Neural progenitor cell (in vitro differentiated cells): Measurements from ENCODE around the gene GDE1. TPM values are rescaled to one million over a fixed set of nuclear protein-coding genes. Genes with fewer than 3 reads are reported as not detected.

Source experiments
- DNase-seq: peaks from one replicate; pipeline ENCODE4 v3.0.0-alpha.2; 2016; ENCODE audit warnings: low spot score
- H2AFZ ChIP-seq: fragments of 200-600 bp; sonication (generic); replicated peaks from 2 replicates; pipeline ENCODE4 v1.6.1; 2016; ENCODE audit warnings: antibody characterized with exemption
- H3F3A ChIP-seq: fragments of 200-600 bp; sonication (generic); 2 replicates; pipeline ENCODE4 v1.6.1; 2016; ENCODE audit warnings: antibody characterized with exemption, low read depth
- H3K27ac ChIP-seq: fragments of 200-600 bp; sonication (generic); 2 replicates; pipeline ENCODE4 v1.5.1; 2016; ENCODE audit warnings: mild to moderate bottlenecking
- H3K27me3 ChIP-seq: fragments of 200-600 bp; sonication (generic); 2 replicates; pipeline ENCODE4 v1.6.1; 2016; ENCODE audit warnings: mild to moderate bottlenecking, moderate library complexity
- H3K36me3 ChIP-seq: fragments of 200-600 bp; sonication (generic); 2 replicates; pipeline ENCODE4 v1.5.1; 2016
- H3K4me1 ChIP-seq: fragments of 200-600 bp; sonication (generic); 2 replicates; pipeline ENCODE4 v1.6.1; 2016; ENCODE audit warnings: mixed run types
- H3K4me2 ChIP-seq: fragments of 200-600 bp; sonication (generic); 2 replicates; pipeline ENCODE4 v1.6.1; 2016
- H3K4me3 ChIP-seq: fragments of 200-600 bp; sonication (generic); 2 replicates; pipeline ENCODE4 v1.5.1; 2016
- H3K79me2 ChIP-seq: fragments of 200-600 bp; sonication (generic); 2 replicates; pipeline ENCODE4 v1.6.1; 2016; ENCODE audit warnings: low read depth
- H3K9ac ChIP-seq: fragments of 200-600 bp; sonication (generic); 2 replicates; pipeline ENCODE4 v1.6.1; 2016
- H3K9me3 ChIP-seq: fragments of 200-600 bp; sonication (generic); 2 replicates; pipeline ENCODE4 v1.5.1; 2016; ENCODE audit warnings: low read depth
- H4K20me1 ChIP-seq: fragments of 200-600 bp; sonication (generic); 2 replicates; pipeline ENCODE4 v1.6.1; 2016; ENCODE audit warnings: low read depth
- H3K27ac Mint-ChIP-seq: 3 replicates; pipeline ENCODE4 v1.8.0; 2021; ENCODE audit warnings: mixed read lengths
- H3K27me3 Mint-ChIP-seq: 2 replicates; pipeline ENCODE4 v1.8.0; 2022; ENCODE audit warnings: low read depth, mild to moderate bottlenecking, inconsistent platforms, moderate library complexity, mixed read lengths; ENCODE audit not compliant: insufficient read depth
- H3K36me3 Mint-ChIP-seq: 3 replicates; pipeline ENCODE4 v1.8.0; 2021; ENCODE audit warnings: mixed read lengths
- H3K4me1 Mint-ChIP-seq: 3 replicates; pipeline ENCODE4 v1.8.0; 2021; ENCODE audit warnings: mixed read lengths
- H3K4me3 Mint-ChIP-seq: 3 replicates; pipeline ENCODE4 v1.8.0; 2021; ENCODE audit warnings: mild to moderate bottlenecking, moderate library complexity, mixed read lengths
- H3K9me3 Mint-ChIP-seq: 3 replicates; pipeline ENCODE4 v1.8.0; 2020; ENCODE audit warnings: mixed read lengths
- CTCF ChIP-seq: fragments of 200-600 bp; sonication (generic); IDR thresholded peaks from 2 replicates; pipeline ENCODE4 v1.5.1; 2017; ENCODE audit warnings: antibody characterized with exemption, mild to moderate bottlenecking
- EZH2 ChIP-seq: fragments of 200-600 bp; sonication (generic); IDR thresholded peaks from 2 replicates; pipeline ENCODE4 v1.6.1; 2017; ENCODE audit warnings: antibody characterized with exemption, mild to moderate bottlenecking, moderate library complexity
- EZH2phosphoT487 ChIP-seq: fragments of 200-600 bp; sonication (generic); IDR thresholded peaks from 2 replicates; pipeline ENCODE4 v1.6.1; 2017; ENCODE audit warnings: antibody characterized with exemption
- total RNA-seq: library from RNA; depleted of rRNA; stranded (reverse); fragments of >200 nt; gene quantifications from 2 replicates; pipeline ENCODE4 v1.2.3, GENCODE V29; 2015; ENCODE audit warnings: low replicate concordance

GDE1 gene
- total RNA-seq, 1 donor from 2014 or later = 43.0 TPM

GRCh38 chr16:19486750-19487325 lies 35.1 kb downstream of the GDE1 start:
- peaks cover 16% of the 10 kb centered on the region for H3K4me1 Mint-ChIP-seq
- H3K36me3 Mint-ChIP-seq = no peaks in the 10 kb centered on the region
- Histone ChIP-seq H4K20me1 (no peaks in the 10 kb centered on the region), H3K9me3 (no peaks in the 10 kb centered on the region), H3K36me3 (no peaks in the 10 kb centered on the region), H3F3A (peaks cover 6% of the 10 kb centered on the region), H3K4me2 (no peak overlapping the region), H3K27ac (no peak overlapping the region), H3K9ac (no peak overlapping the region), H3K79me2 (no peaks in the 10 kb centered on the region), H3K27me3 (no peaks in the 10 kb centered on the region), H3K4me3 (no peak overlapping the region), H2AFZ (no peak overlapping the region), H3K4me1 (peaks cover 14% of the 10 kb centered on the region)
- H3K4me3 Mint-ChIP-seq = no peak overlapping the region
- H3K9me3 Mint-ChIP-seq = no peaks in the 10 kb centered on the region
- TF ChIP-seq CTCF (no peak), EZH2 (no peak), EZH2phosphoT487 (no peak)
- peaks cover 4% of the 10 kb centered on the region for H3K27me3 Mint-ChIP-seq
- H3K27ac Mint-ChIP-seq = no peak overlapping the region
- DNase-seq = no peak

- H3K4me3 Mint-ChIP-seq = no peak overlapping the region
- no peaks in the 10 kb centered on the region for H3K9me3 Mint-ChIP-seq
- H3K4me3 ChIP-seq = no peak overlapping the region
- H3K36me3 Mint-ChIP-seq = no peaks in the 10 kb centered on the region
- peak overlapping the region; percentile 63 for H3K27ac Mint-ChIP-seq
- no peak overlapping the region for H3K9ac ChIP-seq
- H4K20me1 ChIP-seq = no peaks in the 10 kb centered on the region
- H3K4me1 ChIP-seq = peaks cover 14% of the 10 kb centered on the region
- peaks cover 2% of the 10 kb centered on the region for H3K27me3 Mint-ChIP-seq
- no peak overlapping the region for H3K4me2 ChIP-seq
- no peak overlapping the region for H2AFZ ChIP-seq
- no peaks in the 10 kb centered on the region for H3K36me3 ChIP-seq
- no peak overlapping the region for H3K27ac ChIP-seq
- H3K9me3 ChIP-seq = no peaks in the 10 kb centered on the region
- H3K27me3 ChIP-seq = no peaks in the 10 kb centered on the region
- peaks cover 16% of the 10 kb centered on the region for H3K4me1 Mint-ChIP-seq
- no peak for TF ChIP-seq EZH2phosphoT487
- TF ChIP-seq CTCF = no peak
- TF ChIP-seq EZH2 = no peak
- H3F3A ChIP-seq = peaks cover 6% of the 10 kb centered on the region
- DNase-seq = no peak
- no peaks in the 10 kb centered on the region for H3K79me2 ChIP-seq
These were observed 35.8 kb downstream of the GDE1 start for GRCh38 chr16:19486051-19486450.

GRCh38 chr16:19485611-19486010 lies 36.3 kb downstream of the GDE1 start:
- Histone ChIP-seq H3K4me3 (no peak overlapping the region), H3K9ac (no peak overlapping the region), H3K9me3 (no peaks in the 10 kb centered on the region), H2AFZ (no peak overlapping the region), H3K4me1 (peaks cover 14% of the 10 kb centered on the region), H3K4me2 (no peak overlapping the region), H3F3A (peaks cover 6% of the 10 kb centered on the region), H3K36me3 (no peaks in the 10 kb centered on the region), H3K27me3 (no peaks in the 10 kb centered on the region), H4K20me1 (no peaks in the 10 kb centered on the region), H3K79me2 (no peaks in the 10 kb centered on the region), H3K27ac (no peak overlapping the region)
- no peak for DNase-seq
- Mint-ChIP-seq H3K4me1 (peaks cover 16% of the 10 kb centered on the region), H3K27ac (no peak overlapping the region), H3K36me3 (no peaks in the 10 kb centered on the region), H3K9me3 (no peaks in the 10 kb centered on the region), H3K4me3 (no peak overlapping the region), H3K27me3 (peaks cover 2% of the 10 kb centered on the region)
- no peak for TF ChIP-seq EZH2
- no peak for TF ChIP-seq CTCF
- TF ChIP-seq EZH2phosphoT487 = no peak
